Measurements from ENCODE around the gene EDN3.

The EDN3 gene

DNA sequence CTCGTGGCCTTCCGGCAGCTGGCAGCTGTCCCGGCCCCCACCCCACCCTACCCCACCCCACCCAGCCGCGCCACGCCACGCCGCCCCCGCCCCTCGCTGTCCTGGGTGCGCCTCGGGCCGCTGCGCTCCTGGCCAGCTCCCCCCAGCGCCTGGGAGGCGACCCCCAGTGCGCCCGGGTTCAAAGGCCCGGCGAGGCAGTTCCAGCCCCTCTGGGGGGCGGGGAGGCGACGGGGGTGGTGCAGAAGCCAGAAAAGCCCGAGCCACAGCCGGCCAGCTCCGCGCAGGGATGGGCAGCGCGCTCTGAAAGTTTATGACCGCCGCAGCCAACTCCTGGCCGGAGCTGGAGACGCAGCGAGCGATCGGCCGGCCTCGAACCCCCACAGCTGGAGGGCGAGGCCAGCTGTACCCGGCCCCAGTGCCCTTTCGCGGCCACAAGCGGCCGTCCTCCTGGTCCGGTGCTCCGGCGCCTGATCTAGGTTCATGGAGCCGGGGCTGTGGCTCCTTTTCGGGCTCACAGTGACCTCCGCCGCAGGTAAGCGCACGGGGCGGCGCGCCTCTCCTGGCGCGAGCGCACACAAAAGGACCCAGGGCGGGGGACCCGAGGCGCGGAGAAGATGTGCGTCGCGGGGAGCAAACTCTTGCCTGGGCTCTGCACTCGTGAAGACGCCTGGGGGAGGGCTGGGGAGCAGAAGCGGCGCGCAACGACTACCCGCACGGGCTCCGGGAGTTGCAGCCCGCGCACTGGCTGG lies at the start of gene EDN3:
TSS of gene EDN3 (plus strand) at position 279 of the 749 bp plus-strand sequence. CDS start at position 481, 202 bp downstream.
- DNase-seq, result no peak

GRCh38 chr20:59253325-59253724 lies 47.1 kb upstream of the EDN3 start:
- DNase-seq, result no peak

DNA sequence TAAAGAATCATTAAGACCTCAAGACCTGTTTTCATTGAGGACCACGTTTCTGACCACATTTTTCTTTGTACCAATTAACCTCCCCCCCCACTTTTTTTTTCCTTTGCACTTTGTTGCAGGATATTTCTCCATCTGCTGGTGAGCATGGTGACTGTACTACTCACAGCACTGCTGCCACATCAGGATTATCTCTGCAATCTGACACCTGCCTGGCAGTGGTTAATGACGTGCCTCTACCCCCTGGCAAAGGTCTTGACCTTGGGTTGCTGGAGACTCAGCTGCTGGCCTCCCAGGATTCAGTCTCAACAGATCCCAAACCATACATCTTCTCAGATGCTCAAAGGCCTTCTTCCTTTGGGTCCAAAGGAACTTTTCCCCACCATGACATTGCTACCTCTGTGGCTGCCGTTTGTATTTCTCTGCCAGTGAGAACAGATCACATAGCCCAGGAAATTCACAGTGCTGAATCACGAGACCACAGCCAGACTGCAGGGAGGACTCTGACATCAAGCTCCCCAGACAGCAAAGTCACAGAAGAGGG lies 46.6 kb upstream of the EDN3 start:
- no peak for DNase-seq

DNA sequence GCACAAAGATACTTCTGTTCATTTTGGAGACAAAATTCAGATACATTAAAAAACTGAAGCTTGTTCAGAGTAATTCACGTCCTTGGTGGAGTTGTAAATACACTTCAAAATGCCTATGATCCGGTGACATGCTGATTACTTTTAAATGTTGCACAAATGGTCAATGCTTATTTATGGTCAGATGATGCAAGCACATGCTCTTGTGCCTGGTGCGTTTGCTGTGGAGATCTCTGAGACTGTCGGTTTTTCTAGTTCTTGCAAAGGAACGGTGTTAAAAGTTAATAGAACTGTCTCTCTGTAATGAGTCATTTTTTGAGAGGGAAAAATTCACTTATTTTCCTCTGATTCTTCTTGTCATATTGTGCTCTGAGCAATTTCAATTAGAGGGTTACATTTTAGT lies 45.2 kb upstream of the EDN3 start:
- DNase-seq, result no peak

DNA sequence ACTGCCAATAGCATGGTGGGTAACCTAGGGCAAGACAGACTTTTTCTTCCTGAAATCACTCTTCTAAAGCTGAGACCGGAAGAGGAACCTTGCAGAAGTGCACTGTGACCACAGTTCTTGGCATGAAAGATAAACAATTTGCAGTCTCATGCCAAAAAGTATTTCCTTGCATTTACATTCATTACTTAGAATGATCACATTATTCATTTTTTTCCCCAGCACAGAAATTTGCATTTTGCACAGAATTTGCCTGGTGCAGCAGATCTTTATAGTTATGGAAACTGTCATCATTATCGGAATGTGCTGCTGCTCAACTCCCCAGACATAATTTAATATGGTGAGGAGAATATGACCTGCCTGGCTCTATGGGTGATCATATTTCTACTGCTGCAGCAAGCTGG lies 42.2 kb upstream of the EDN3 start:
- DNase-seq, result no peak

DNA sequence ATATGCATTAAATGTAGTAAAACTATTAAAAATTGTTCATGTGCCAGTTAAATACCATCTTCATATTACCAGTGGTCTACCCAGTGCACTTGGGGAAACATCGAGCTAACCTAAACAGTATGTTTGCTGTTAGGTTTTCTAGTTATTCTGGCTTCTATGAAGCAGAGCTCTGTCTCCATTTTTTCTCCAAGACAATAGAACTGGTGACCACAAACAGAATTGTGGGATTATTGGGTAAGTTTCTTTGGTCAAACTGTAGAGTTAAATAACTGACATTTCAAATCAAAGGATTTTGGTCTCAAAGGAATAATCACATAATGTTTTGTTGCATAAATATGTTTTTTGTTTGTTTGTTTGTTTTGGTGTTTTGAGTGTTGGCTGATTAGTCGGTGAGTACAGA lies 40.5 kb upstream of the EDN3 start:
- no peak for DNase-seq

DNA sequence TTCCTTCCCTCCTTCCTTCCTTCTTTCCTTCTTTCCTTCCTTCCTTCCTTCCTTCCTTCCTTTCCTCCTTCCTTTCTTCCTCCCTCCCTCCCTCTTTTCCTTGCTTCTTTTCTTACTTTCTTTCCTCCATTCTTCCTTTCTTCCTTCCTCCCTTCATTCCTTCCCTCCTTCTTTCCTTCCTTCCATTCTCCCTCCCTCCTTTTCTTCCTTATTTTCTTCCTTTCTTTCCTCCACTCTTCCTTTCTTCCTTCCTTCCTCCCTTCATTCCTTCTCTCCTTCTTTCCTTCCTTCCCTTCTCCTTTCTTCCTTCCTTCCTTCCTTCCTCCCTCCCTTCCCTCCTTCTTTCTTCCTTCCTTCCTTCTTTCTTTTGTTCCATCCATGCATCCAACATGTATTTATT lies 35.1 kb upstream of the EDN3 start:
- no peak for DNase-seq

DNA sequence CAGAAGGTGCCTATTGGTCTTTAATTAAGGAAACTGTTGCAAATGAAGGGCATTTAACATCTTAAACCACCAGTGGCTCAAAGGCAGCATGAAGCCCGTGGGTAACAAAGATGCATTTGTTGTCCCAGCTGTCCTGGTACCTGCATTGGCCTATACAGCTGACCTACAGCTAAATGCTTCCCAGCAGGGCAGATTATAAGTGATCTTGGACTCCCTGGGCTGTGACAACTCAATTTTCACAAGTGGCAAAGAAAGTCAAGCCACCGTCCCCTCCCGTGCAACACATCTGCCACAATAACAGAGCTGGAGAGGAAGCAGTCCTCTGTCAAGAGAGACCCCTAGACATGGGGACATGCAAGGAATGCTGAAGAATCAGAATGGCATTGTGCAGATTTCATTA lies 31.5 kb upstream of the EDN3 start:
- DNase-seq, result no peak

DNA sequence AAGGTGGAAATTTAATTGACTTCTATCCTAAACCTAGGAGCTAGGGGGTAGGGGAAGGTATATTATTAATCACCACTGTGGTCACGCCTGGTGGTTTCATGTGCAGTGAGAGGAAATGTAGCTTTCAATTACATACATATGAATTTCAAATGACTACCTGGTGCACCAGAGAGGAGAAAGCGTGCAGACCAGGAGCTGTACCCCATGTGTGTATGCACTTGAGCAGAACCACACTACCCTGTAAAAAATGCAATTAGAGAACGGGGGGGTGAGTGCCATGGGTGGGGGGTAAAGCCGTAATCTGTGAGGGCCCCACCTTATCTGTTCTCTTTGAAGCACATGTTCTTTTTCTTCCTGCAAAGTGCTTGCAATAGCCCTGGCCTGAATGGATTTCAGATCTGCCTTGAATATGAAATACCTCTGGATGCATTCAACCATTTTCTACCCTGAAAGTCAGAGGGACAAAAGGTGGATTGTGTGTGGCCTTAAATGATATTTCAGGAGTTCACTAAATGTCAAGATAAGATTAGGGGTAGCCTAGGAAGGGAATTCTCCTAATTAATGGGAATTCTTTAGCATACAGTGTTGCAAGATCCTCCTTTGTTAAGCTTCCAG lies 30.9 kb upstream of the EDN3 start:
- no peak for DNase-seq

DNA sequence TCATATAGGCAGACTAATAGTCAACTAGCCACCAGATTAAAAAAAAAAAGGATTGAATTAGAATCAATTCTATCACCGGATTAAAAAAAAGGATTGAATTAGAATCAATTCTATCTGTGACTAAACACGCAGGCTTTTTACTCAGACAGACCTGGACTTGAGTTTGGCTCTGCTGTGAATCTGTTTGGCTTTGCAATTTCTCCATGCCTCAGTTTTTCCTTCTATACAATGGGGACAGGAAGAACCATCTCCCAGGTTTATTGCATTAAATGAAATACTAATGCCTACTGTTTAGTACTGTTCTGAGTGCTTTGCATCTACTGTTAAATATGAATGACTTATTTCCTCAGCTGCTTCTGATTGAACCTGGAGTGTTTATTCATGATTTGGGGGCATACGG lies 30.0 kb upstream of the EDN3 start:
- no peak for DNase-seq

GRCh38 chr20:59273739-59274357 lies 26.6 kb upstream of the EDN3 start:
- DNase-seq, result no peak

DNA sequence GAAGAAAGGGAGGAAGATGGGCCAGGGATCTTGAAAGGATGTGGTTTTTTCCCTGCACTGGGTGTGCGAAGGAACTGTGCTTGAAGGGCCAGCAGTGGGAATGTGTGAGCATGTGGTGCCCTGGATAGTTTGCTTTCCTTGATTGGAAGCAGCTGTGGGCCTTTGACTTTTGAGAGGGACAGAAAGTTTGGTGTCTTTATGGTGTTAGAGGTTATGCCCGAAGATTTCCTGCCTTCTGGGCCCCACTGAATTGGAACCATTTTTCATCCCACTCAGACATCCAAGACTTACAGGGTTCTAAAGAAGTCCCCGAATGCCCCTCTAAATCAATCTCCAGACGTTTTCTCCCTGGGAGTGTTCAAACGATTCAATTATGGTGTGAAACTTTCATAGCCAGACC lies 23.5 kb upstream of the EDN3 start:
- DNase-seq, result no peak

GRCh38 chr20:59284470-59284869 lies 15.9 kb upstream of the EDN3 start:
- DNase-seq, result no peak

DNA sequence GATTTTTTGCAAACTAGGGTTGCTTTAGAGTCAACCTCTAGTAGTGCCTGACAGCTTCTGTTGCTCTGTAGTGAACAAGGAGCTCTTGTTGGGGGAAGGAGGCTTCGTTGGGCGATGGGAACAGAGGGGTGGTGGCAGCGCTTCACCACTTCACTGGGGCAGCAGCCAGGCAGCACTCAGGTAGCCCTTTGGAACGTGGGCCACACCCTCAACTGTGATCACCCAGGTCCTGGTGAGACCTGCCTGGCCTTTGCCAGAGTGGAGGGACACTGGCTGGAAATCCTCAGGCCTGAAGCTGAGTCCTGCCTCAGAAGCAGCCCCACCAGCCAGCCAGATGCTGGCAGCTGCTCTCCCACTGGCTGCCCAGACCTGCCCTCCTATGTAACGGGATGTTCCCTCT lies 10.4 kb upstream of the EDN3 start:
- no peak for DNase-seq

DNA sequence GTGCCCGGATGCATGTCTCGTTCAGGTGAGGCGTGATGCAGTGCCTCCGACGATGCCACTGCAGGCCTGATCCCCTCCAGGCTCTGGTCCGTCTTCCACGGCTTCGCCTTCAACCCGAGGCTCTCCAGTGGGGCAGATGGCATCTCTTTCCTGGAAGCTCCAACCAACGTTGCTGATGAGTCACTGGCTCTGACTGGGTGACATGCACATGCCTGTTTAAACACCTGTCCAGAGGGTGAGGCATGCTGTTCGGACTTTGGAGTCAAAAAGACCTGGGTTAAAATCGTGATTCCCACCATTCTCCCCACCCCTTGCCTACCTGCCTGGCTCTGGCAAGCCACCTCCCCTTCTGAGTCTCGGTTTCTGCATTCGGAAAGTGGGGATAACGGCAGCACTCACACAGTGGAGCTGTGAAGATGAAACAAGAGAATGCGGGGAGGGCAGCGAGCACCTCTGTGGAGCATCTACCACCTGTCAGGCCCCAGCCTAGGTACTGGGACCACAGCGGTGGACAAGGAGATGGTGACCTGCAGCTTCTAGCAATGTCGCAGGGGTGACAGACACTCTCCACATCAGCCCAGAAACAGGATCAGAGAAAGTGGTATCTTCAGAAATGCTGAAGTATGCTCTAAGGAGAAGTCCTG lies 8.5 kb upstream of the EDN3 start:
- no peak for DNase-seq

DNA sequence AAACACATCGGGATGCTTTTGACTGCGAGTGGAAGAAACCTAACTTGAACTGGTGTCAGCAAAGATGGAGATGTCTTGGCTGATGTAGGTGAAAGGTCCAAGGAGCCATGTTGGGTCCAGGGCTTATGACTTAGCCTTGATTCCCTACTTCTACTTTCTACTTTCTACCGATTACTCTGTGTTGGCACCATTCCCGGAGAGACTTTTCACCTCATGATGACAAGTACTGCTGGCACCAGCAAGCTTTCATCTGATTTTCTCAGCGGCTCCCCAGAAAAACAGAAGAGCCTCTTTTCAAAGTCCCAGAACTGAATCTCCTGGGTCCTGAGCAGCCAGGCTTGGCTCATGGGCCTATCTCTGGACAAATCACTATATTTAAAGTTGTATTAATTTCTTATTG lies 4.9 kb upstream of the EDN3 start:
- no peak for DNase-seq

GRCh38 chr20:59297686-59298085 lies 2.7 kb upstream of the EDN3 start:
- DNase-seq, result no peak

GRCh38 chr20:59299945-59300332 lies 472 bp upstream of the EDN3 start:
- DNase-seq, result no peak

DNA sequence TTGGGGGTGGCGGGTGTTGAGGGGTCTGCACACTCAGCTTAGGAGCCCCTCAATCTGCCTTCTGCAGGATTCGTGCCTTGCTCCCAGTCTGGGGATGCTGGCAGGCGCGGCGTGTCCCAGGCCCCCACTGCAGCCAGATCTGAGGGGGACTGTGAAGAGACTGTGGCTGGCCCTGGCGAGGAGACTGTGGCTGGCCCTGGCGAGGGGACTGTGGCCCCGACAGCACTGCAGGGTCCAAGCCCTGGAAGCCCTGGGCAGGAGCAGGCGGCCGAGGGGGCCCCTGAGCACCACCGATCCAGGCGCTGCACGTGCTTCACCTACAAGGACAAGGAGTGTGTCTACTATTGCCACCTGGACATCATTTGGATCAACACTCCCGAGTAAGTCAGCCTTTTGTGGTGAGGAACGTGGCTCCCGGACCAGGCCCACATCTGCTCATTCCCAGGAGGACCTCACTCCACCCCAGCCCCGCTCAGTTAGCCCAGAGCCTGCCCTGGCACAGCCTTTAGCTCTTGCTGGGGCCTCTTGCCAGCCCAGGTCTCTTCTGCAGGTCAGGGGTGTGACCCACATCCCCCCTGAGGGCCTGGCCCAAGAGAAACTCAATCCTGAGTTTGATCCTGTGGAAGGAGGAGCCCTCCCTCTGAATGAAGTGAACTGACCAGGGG lies 1.1 kb downstream of the EDN3 start:
- no peak for DNase-seq

- DNase-seq, result no peak
These were observed 5.7 kb downstream of the EDN3 start for GRCh38 chr20:59305908-59306655.

DNA sequence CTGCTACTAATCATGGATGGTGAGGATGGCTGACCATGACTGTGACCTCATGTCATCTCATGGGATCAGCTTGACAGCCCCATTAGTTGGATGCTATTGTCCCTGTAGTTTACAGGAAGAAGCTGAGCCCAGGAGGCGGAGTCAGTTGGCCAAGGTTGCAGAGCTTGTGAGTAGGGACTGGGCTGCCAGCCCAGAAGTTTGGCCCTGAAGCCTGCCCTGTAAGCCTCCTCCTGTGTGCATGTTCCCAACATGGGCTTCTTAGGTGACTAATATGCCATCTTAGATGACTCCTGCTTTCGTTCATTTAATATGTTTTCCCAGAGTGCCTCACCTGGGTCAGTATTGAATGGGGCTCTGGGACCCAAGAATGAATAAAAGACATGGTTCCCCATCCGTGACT lies 6.9 kb downstream of the EDN3 start:
- no peak for DNase-seq

- DNase-seq, result no peak
These were observed 8.2 kb downstream of the EDN3 start for GRCh38 chr20:59308493-59309201.

All from 8988T (cell line).